HepG2 (cell line): ENCODE measurements around the gene RPS6KL1. TPM values are rescaled to one million over a fixed set of nuclear protein-coding genes. Genes with fewer than 3 reads are reported as not detected.

Experiments used
- AFF4 ChIP-seq: sonication (generic); formaldehyde crosslinking; IDR thresholded peaks from 2 replicates; pipeline ENCODE4 v1.4.0; 2020; ENCODE audit warnings: missing genetic modification reagents
- ATF7 ChIP-seq, 2 experiments: fragments of 450-650 bp in 1 of 2; sonication (generic) in 1 of 2; formaldehyde crosslinking in 1 of 2; IDR thresholded peaks; 2 replicates each; pipeline versions ENCODE4 v1.4.0 to v1.6.1; 2016 to 2020; ENCODE audit warnings: antibody characterized with exemption in 1 of 2, mild to moderate bottlenecking in 1 of 2, missing genetic modification reagents in 1 of 2
- MXD4 ChIP-seq: IDR thresholded peaks from 2 replicates; pipeline ENCODE4 v1.6.1; 2016; ENCODE audit warnings: mild to moderate bottlenecking, missing biosample characterization, missing genetic modification reagents
- PHF21A ChIP-seq: sonication (generic); formaldehyde crosslinking; IDR thresholded peaks from 2 replicates; pipeline ENCODE4 v1.5.0; 2020; ENCODE audit warnings: mild to moderate bottlenecking, missing genetic modification reagents
- PRDM4 ChIP-seq: sonication (generic); formaldehyde crosslinking; IDR thresholded peaks from 2 replicates; pipeline ENCODE4 v1.9.0; 2021; ENCODE audit warnings: missing genetic modification reagents, borderline replicate concordance
- SIN3B ChIP-seq: fragments of 150-350 bp; IDR thresholded peaks from 2 replicates; pipeline ENCODE4 v1.6.1; 2014; ENCODE audit warnings: low read length
- TFDP1 ChIP-seq: IDR thresholded peaks from 2 replicates; pipeline ENCODE4 v1.6.1; 2016; ENCODE audit warnings: missing compliant biosample characterization, missing genetic modification reagents, borderline replicate concordance
- THYN1 ChIP-seq: sonication (generic); formaldehyde crosslinking; IDR thresholded peaks from 2 replicates; pipeline ENCODE4 v1.8.1; 2023; ENCODE audit warnings: low read depth, mild to moderate bottlenecking, moderate library complexity, missing genetic modification reagents, borderline replicate concordance
- ZFP90 ChIP-seq: sonication (generic); formaldehyde crosslinking; IDR thresholded peaks from 2 replicates; pipeline ENCODE4 v1.8.0; 2022; ENCODE audit warnings: missing genetic modification reagents, mild to moderate bottlenecking, inconsistent platforms, borderline replicate concordance
- ZGPAT ChIP-seq: IDR thresholded peaks from 2 replicates; pipeline ENCODE4 v1.6.1; 2016; ENCODE audit warnings: mild to moderate bottlenecking
- ZNF143 ChIP-seq: sonication (generic); formaldehyde crosslinking; IDR thresholded peaks from 2 replicates; pipeline ENCODE4 v1.4.0; 2020; ENCODE audit warnings: missing genetic modification reagents
- ZNF574 ChIP-seq: sonication (generic); formaldehyde crosslinking; IDR thresholded peaks from 2 replicates; pipeline ENCODE4 v1.4.0; 2020; ENCODE audit warnings: missing genetic modification reagents
- ZNF629 ChIP-seq: sonication (generic); formaldehyde crosslinking; conservative IDR thresholded peaks from 2 replicates; pipeline ENCODE4 v1.5.0; 2020; ENCODE audit warnings: missing genetic modification reagents
- ZNF770 ChIP-seq: sonication (generic); formaldehyde crosslinking; IDR thresholded peaks from 2 replicates; pipeline ENCODE4 v1.5.0; 2020; ENCODE audit warnings: mild to moderate bottlenecking, missing genetic modification reagents
- polyA plus RNA-seq, 8 experiments: library from polyadenylated mRNA; depleted of rRNA in 3 of 8; stranded (reverse) in 7 of 8; unstranded in 1 of 8; fragments of >200 nt; fragmentation: Illumina TruSeq in 4 of 8; extraction: Trizol in 4 of 8; gene quantifications; 2 replicates each; pipeline versions ENCODE4 v1.2.1 to v1.2.3, GENCODE V29; 2011 to 2016; ENCODE audit warnings: low read depth in 4 of 8, missing spikeins in 1 of 8, mixed read lengths in 1 of 8; ENCODE audit not compliant: insufficient read depth in 1 of 8
- total RNA-seq, 5 experiments: library from RNA; depleted of rRNA; stranded (reverse); fragments of >200 nt; fragmentation: Illumina TruSeq; extraction: Trizol; gene quantifications; 2 replicates each; pipeline ENCODE4 v1.2.3, GENCODE V29; 2016; ENCODE audit warnings: low read depth in 1 of 5

Gene RPS6KL1
- total and polyA plus RNA-seq, 2 of the 13 experiments (the other 11 are each of a cell fraction or from before 2014, with no cell fraction given): 6.5 to 11.5 TPM

- TF ChIP-seq ZGPAT (CRISPR knock-in tag) (peak; percentile 84), TFDP1 (CRISPR knock-in tag) (no peak), ZNF770 (CRISPR knock-in tag) (peak; percentile 26; the same call in 1 of the 2 replicates), SIN3B (peak; percentile 73), MXD4 (CRISPR knock-in tag) (peak; percentile 77), ZNF574 (CRISPR knock-in tag) (peak; percentile 93), ATF7 (IDR thresholded peaks at IDR 0.05) (peak; percentile 65), ATF7 (CRISPR knock-in tag; IDR thresholded peaks at IDR 0.05) (no peak), ZNF143 (CRISPR knock-in tag) (no peak), PRDM4 (CRISPR knock-in tag) (no peak), AFF4 (no peak), ZNF629 (CRISPR knock-in tag) (0 out of 2 replicates have a peak, but pooled peaks have one; percentile 11), PHF21A (CRISPR knock-in tag) (peak; percentile 81), ZFP90 (CRISPR knock-in tag) (no peak), THYN1 (no peak)
Observed at GRCh38 chr14:74881431-74882102, 41.5 kb downstream of the RPS6KL1 start, which contains the start of gene DLST (continued).
